Esophagus squamous epithelium (tissue), 4 donors: ENCODE results near the gene GTF2H3.

Experiments
- CTCF ChIP-seq, 6 experiments: fragments of 450-650 bp in 4 of 6; fragments of 200-600 bp in 2 of 6; sonication (generic) in 2 of 6; IDR thresholded peaks; one replicate each; pipeline ENCODE4 v1.5.1; 2016 to 2019; ENCODE audit warnings: antibody characterized with exemption in 6 of 6, mild to moderate bottlenecking in 4 of 6, moderate library complexity in 4 of 6
- POLR2A ChIP-seq, 4 donors: fragments of 450-650 bp; IDR thresholded peaks; one replicate each; pipeline ENCODE4 v1.6.1; 2017; ENCODE audit warnings: antibody characterized with exemption in 4 of 4, mild to moderate bottlenecking in 4 of 4, moderate library complexity in 3 of 4

GRCh38 chr12:123643911-123644310, 10.3 kb downstream of the GTF2H3 start:
- TF ChIP-seq CTCF (IDR thresholded peaks at IDR 0.05) (no peak), POLR2A (IDR thresholded peaks at IDR 0.05) (no peak)
